WI38 (cell line): ENCODE measurements around the gene MSL3B.

Experiments
- H3K4me3 ChIP-seq: 2 replicates; pipeline ENCODE4 v1.5.1; 2011; ENCODE audit warnings: low read depth, mild to moderate bottlenecking, control low read depth, low read length
- CTCF ChIP-seq: IDR thresholded peaks from 2 replicates; pipeline ENCODE4 v1.5.1; 2012; ENCODE audit warnings: low read depth, mild to moderate bottlenecking, control low read depth, low read length

The MSL3B gene

GRCh38 chr2:233828546-233829192 is 39.5 kb downstream of the MSL3B start:
- H3K4me3 ChIP-seq = no peak overlapping the region
- no peak for TF ChIP-seq CTCF

DNA sequence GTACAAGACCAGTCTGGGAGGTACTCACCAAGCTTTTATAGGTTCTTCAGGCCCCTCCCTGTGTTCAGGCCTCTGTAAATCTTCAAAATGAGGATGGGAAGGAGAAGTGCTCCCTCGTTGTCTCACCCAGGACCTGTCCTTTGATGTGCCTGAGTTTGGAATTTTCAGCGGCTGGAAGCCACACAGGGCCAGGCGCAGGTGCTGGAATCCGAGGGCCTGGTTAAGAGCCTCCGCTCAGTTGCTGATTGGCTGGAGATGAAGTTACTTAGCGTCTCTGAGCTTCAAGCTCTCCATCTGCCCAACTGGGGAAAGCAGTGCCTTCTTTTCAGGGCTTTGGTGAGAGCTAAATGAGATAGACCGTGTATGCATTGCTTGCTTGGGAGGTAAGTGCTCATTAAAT is 43.8 kb downstream of the MSL3B start:
- no peak overlapping the region for H3K4me3 ChIP-seq
- no peak for TF ChIP-seq CTCF

GRCh38 chr2:233823731-233824121 is 44.5 kb downstream of the MSL3B start:
- TF ChIP-seq CTCF = no peak
- H3K4me3 ChIP-seq = no peak overlapping the region

- no peak overlapping the region for H3K4me3 ChIP-seq
- TF ChIP-seq CTCF = no peak
Measured at GRCh38 chr2:233822781-233823730, 45.1 kb downstream of the MSL3B start.

DNA sequence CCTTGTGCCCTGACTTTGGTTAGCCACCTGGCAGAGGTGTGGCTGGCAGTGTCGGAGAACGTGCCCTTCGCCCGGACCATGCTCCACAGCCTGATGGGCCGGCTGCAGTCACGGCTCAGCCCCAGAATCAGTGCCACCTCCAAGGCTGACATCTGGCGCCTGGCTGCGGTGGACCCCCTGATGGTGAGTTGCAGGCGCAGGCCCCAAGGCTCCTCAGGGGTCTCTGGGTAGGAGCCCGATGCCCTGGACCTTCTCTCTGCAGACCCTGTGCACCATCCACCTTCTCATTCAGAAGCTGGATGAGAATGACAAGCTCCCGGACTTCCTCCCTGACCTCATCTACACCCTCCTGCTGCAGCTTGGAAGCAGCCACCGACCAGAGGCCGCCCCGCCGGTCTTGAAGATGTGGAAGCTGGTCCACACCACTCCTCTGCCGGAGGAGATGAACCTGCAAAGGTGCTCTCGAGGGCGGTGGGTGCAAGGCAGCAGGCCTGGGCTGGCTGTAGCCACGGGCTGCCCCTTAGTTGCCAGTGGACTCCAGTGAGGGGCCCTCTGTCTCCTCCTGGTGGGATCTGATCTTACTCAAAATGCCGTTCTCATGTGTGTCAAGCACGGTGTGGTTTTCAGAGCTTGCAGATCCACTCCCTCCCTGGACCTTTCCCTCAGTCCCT is 46.0 kb downstream of the MSL3B start:
- TF ChIP-seq CTCF = no peak

DNA sequence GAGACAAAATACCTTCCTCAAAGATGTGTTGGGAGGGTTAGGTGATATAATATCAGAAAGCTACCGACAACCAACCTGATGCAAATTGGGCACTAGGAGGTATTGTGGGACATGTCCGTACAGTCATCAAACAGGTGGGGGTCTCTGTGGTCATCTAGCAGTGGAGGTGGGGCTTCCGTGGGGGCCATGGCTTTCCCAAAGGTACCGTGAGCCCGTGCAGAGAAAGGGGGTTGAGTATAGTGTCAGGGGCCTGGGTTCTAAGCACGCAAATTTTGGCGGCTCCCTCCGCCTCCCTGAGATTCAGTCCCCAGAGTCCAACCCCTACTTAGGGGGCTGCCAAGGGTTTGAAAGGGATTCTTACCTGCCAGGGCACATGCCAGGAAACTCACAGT is 46.5 kb downstream of the MSL3B start:
- no peak for TF ChIP-seq CTCF
- no peak overlapping the region for H3K4me3 ChIP-seq

More for the DNA sequence above, 46.0 kb downstream of the MSL3B start:
- no peak overlapping the region for H3K4me3 ChIP-seq

GRCh38 chr2:233821196-233821595 is 47.0 kb downstream of the MSL3B start:
- TF ChIP-seq CTCF = no peak
- no peak overlapping the region for H3K4me3 ChIP-seq
